Measurements from ENCODE around the gene GRIK3.
A peak's percentile ranks its signal among the peaks of the same experiment; 100 is the strongest.

GRIK3 gene

DNA sequence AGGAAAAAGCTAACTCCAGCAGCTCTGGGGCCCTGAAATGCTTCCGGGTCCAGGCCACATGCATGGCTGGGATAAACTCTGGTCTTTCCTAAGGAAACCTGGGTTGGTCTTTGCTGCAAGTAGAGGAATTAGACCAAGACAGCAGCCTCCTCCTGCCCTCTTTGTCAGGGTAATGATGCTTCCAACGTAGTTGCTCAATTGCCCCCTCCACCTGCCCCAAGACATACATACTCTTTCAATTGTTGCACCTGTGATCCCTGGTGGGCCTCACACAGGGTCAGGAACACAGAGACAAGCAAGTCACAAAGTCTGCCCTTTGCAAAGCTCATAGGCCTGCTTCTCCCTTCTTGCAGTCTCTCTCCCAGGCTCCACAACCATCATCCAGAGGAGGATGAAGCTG is 41.9 kb upstream of the GRIK3 start:
- Histone ChIP-seq H3K36me3 (ENCODE audit: control insufficient read depth in 2 of 2, insufficient read depth in 1 of 2, low read length in 2 of 2) (no peaks in the 10 kb centered on the region), H3K4me3 (ENCODE audit: low read depth, low read length) (no peak overlapping the region), H3K4me1 (ENCODE audit: control insufficient read depth, insufficient read depth, low read length) (no peaks in the 10 kb centered on the region), H3K9me3 (ENCODE audit: control insufficient read depth, insufficient read depth, low read depth, low read length) (no peaks in the 10 kb centered on the region), H3K27ac (ENCODE audit: extremely low read depth, low read depth, low read length) (no peak overlapping the region)
- POLR2A ChIA-PET, result no interaction called here
- CTCF ChIA-PET, result interaction anchor here (0.6 kb wide), 1 partner anchor 469 kb away, joined by 3 read pairs; no protein-coding TSS in a partner anchor
- TF ChIP-seq ZNF16 (tag by site-specific recombination; IDR thresholded peaks at IDR 0.05; ENCODE audit: low read depth), result no peak
- no peak for TF ChIP-seq KLF10 (tag by site-specific recombination; IDR thresholded peaks at IDR 0.05)
- TF ChIP-seq, protein P1, sequence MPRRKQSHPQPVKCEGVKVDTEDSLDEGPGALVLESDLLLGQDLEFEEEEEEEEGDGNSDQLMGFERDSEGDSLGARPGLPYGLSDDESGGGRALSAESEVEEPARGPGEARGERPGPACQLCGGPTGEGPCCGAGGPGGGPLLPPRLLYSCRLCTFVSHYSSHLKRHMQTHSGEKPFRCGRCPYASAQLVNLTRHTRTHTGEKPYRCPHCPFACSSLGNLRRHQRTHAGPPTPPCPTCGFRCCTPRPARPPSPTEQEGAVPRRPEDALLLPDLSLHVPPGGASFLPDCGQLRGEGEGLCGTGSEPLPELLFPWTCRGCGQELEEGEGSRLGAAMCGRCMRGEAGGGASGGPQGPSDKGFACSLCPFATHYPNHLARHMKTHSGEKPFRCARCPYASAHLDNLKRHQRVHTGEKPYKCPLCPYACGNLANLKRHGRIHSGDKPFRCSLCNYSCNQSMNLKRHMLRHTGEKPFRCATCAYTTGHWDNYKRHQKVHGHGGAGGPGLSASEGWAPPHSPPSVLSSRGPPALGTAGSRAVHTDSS (tag by site-specific recombination; IDR thresholded peaks at IDR 0.05), result no peak
- no peak for TF ChIP-seq GLI2 (tag by site-specific recombination; IDR thresholded peaks at IDR 0.05; ENCODE audit: borderline replicate concordance, low read depth)
- TF ChIP-seq ZNF791 (tag by site-specific recombination; IDR thresholded peaks at IDR 0.05), result no peak
- TF ChIP-seq, protein P2, sequence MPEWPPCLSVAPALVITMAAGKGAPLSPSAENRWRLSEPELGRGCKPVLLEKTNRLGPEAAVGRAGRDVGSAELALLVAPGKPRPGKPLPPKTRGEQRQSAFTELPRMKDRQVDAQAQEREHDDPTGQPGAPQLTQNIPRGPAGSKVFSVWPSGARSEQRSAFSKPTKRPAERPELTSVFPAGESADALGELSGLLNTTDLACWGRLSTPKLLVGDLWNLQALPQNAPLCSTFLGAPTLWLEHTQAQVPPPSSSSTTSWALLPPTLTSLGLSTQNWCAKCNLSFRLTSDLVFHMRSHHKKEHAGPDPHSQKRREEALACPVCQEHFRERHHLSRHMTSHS (tag by site-specific recombination; IDR thresholded peaks at IDR 0.05), result no peak
- TF ChIP-seq ZNF174 (tag by site-specific recombination; IDR thresholded peaks at IDR 0.05), result no peak
- no peak for TF ChIP-seq PRDM1 (tag by site-specific recombination; IDR thresholded peaks at IDR 0.05)

DNA sequence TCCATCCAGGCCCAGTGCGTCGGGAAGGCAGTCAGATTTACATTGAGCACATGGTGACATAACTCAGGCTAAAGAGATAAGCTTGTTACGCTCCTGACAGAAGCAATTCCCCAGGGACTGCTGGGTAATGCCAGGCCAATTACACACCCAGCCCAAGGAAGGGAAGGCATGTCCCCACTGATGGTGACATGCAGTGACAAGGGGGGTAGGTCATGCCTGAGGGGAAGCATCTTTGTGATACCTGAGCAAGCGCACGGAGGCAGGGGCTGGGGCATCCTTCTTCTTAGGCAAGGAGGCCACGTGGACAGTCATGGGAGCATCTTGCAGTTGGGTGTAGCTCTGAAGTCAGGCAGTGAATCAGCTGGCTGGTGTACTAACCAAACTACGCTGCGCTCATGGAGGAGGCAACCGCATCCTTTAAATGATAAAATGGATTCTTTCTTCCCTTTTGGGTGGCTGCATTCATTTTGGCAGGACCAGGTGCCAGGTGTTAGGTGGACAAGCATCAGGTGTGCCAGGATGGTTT is 39.6 kb upstream of the GRIK3 start:
- no peak overlapping the region for H3K4me3 ChIP-seq (ENCODE audit: low read depth, low read length)
- CTCF ChIA-PET, result interaction anchor here (0.6 kb wide), 1 partner anchor 361 kb away, joined by 3 read pairs; no protein-coding TSS in a partner anchor
- no peaks in the 10 kb centered on the region for H3K4me1 ChIP-seq (ENCODE audit: control insufficient read depth, insufficient read depth, low read length)
- POLR2A ChIA-PET, result no interaction called here
- TF ChIP-seq ZNF335 (tag by site-specific recombination; conservative IDR thresholded peaks at IDR 0.05), result no peak
- peak; percentile 13; the same call in 1 of the 2 replicates for TF ChIP-seq ZNF600 (tag by site-specific recombination; IDR thresholded peaks at IDR 0.05)
- no peaks in the 10 kb centered on the region for H3K9me3 ChIP-seq (ENCODE audit: control insufficient read depth, insufficient read depth, low read depth, low read length)
- H3K27ac ChIP-seq (ENCODE audit: extremely low read depth, low read depth, low read length), result no peak overlapping the region
- H3K36me3 ChIP-seq (ENCODE audit: control insufficient read depth in 2 of 2, insufficient read depth in 1 of 2, low read length in 2 of 2), result no peaks in the 10 kb centered on the region

DNA sequence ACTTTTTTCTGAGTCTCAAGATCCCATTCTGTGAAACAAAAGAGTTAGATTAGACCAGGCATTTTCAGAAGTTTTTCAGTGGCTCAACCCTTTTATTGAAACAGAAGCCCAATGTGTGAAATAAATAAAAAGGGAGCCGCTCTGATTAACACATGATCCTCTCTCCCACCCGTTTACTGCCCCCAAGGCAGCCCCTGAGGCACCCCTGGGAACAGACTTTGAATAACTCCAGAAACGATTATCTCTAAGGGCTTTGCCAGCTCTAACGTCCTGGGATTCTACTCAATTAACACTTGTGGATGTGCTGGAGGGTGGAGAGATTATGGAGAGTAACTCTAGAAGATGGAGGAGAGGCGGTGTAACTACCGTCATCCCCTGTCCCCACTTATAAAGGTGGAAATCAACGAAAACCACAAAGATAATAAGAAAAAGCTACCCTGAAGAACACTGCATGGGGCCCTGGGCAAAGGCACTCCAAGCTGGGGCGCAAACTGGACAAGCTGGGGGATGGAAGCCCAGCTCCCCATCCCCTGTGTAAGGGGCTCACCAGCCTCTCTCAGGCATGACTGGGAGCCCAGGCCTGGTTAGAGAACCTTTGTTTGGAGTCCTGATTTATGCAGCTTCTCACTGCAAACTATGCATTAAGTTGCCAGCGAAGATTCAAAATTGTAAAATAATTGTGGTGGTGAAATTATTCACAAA is 39.0 kb upstream of the GRIK3 start:
- POLR2A ChIA-PET, result no interaction called here
- CTCF ChIA-PET, result interaction anchor here (0.6 kb wide), 1 partner anchor 527 kb away, joined by 6 read pairs; no protein-coding TSS in a partner anchor
- Histone ChIP-seq H3K36me3 (ENCODE audit: control insufficient read depth in 2 of 2, insufficient read depth in 1 of 2, low read length in 2 of 2) (no peaks in the 10 kb centered on the region), H3K4me3 (ENCODE audit: low read depth, low read length) (no peak overlapping the region), H3K4me1 (ENCODE audit: control insufficient read depth, insufficient read depth, low read length) (no peaks in the 10 kb centered on the region), H3K27ac (ENCODE audit: extremely low read depth, low read depth, low read length) (no peak overlapping the region), H3K9me3 (ENCODE audit: control insufficient read depth, insufficient read depth, low read depth, low read length) (no peaks in the 10 kb centered on the region)
- no peak for TF ChIP-seq SETDB1 (IDR thresholded peaks at IDR 0.05; ENCODE audit: insufficient read length, low read length)
- TF ChIP-seq, protein P3, sequence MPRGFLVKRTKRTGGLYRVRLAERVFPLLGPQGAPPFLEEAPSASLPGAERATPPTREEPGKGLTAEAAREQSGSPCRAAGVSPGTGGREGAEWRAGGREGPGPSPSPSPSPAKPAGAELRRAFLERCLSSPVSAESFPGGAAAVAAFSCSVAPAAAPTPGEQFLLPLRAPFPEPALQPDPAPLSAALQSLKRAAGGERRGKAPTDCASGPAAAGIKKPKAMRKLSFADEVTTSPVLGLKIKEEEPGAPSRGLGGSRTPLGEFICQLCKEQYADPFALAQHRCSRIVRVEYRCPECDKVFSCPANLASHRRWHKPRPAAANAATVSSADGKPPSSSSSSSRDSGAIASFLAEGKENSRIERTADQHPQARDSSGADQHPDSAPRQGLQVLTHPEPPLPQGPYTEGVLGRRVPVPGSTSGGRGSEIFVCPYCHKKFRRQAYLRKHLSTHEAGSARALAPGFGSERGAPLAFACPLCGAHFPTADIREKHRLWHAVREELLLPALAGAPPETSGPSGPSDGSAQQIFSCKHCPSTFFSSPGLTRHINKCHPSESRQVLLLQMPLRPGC (tag by site-specific recombination; IDR thresholded peaks at IDR 0.05), result no peak
- TF ChIP-seq ZNF544 (tag by site-specific recombination; IDR thresholded peaks at IDR 0.05), result no peak
- no peak for TF ChIP-seq ZNF707 (tag by site-specific recombination; IDR thresholded peaks at IDR 0.05)
- TF ChIP-seq, protein P4, sequence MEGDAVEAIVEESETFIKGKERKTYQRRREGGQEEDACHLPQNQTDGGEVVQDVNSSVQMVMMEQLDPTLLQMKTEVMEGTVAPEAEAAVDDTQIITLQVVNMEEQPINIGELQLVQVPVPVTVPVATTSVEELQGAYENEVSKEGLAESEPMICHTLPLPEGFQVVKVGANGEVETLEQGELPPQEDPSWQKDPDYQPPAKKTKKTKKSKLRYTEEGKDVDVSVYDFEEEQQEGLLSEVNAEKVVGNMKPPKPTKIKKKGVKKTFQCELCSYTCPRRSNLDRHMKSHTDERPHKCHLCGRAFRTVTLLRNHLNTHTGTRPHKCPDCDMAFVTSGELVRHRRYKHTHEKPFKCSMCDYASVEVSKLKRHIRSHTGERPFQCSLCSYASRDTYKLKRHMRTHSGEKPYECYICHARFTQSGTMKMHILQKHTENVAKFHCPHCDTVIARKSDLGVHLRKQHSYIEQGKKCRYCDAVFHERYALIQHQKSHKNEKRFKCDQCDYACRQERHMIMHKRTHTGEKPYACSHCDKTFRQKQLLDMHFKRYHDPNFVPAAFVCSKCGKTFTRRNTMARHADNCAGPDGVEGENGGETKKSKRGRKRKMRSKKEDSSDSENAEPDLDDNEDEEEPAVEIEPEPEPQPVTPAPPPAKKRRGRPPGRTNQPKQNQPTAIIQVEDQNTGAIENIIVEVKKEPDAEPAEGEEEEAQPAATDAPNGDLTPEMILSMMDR (tag by site-specific recombination; IDR thresholded peaks at IDR 0.05), result no peak
- TF ChIP-seq ZNF621 (tag by site-specific recombination; IDR thresholded peaks at IDR 0.05), result no peak
- no peak for TF ChIP-seq ZNF571 (tag by site-specific recombination; IDR thresholded peaks at IDR 0.05)
- TF ChIP-seq ZNF558 (tag by site-specific recombination; IDR thresholded peaks at IDR 0.05), result no peak
- TF ChIP-seq KLF1 (tag by site-specific recombination; IDR thresholded peaks at IDR 0.05), result no peak
- no peak for TF ChIP-seq ZNF10 (tag by site-specific recombination; IDR thresholded peaks at IDR 0.05)
- TF ChIP-seq, protein P5, sequence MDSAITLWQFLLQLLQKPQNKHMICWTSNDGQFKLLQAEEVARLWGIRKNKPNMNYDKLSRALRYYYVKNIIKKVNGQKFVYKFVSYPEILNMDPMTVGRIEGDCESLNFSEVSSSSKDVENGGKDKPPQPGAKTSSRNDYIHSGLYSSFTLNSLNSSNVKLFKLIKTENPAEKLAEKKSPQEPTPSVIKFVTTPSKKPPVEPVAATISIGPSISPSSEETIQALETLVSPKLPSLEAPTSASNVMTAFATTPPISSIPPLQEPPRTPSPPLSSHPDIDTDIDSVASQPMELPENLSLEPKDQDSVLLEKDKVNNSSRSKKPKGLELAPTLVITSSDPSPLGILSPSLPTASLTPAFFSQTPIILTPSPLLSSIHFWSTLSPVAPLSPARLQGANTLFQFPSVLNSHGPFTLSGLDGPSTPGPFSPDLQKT (IDR thresholded peaks at IDR 0.05; ENCODE audit: borderline replicate concordance, low read depth, low read length), result no peak
- no peak for TF ChIP-seq BCL11A (tag by site-specific recombination; IDR thresholded peaks at IDR 0.05; ENCODE audit: low read depth)
- no peak for TF ChIP-seq ZNF302 (tag by site-specific recombination; IDR thresholded peaks at IDR 0.05; ENCODE audit: low read depth)
- TF ChIP-seq ZFHX2 (tag by site-specific recombination; conservative IDR thresholded peaks at IDR 0.05), result no peak
- TF ChIP-seq ZNF777 (tag by site-specific recombination; IDR thresholded peaks at IDR 0.05; ENCODE audit: borderline replicate concordance), result no peak
